ENCODE data around the gene ACADVL.

- TF ChIP-seq CTCF (IDR thresholded peaks at IDR 0.05) (no peak), POLR2A (IDR thresholded peaks at IDR 0.05) (peak; percentile 64), POLR2AphosphoS5 (IDR thresholded peaks at IDR 0.05) (peak; percentile 50)
Measured at GRCh38 chr17:7260651-7261378, 41.1 kb downstream of the ACADVL start.
